HepG2 (cell line): ENCODE data around the gene VWA7. TPM values are rescaled to one million over a fixed set of nuclear protein-coding genes. Genes with fewer than 3 reads are reported as not detected.

Experiments
- DR1 ChIP-seq: sonication (generic); formaldehyde crosslinking; IDR thresholded peaks from 2 replicates; pipeline ENCODE4 v1.8.0; 2021; ENCODE audit warnings: mild to moderate bottlenecking, missing genetic modification reagents, inconsistent platforms
- FOXK1 ChIP-seq: sonication (generic); formaldehyde crosslinking; IDR thresholded peaks from 2 replicates; pipeline ENCODE4 v1.4.0; 2020; ENCODE audit warnings: low read depth, missing genetic modification reagents, borderline replicate concordance
- GLI4 ChIP-seq: sonication (generic); formaldehyde crosslinking; IDR thresholded peaks from 2 replicates; pipeline ENCODE4 v1.5.1; 2020; ENCODE audit warnings: missing genetic modification reagents, mild to moderate bottlenecking, moderate library complexity, borderline replicate concordance
- IRX3 ChIP-seq: sonication (generic); formaldehyde crosslinking; IDR thresholded peaks from 2 replicates; pipeline ENCODE4 v1.8.1; 2023; ENCODE audit warnings: mild to moderate bottlenecking, low read depth, missing genetic modification reagents, borderline replicate concordance
- MYNN ChIP-seq: sonication (generic); formaldehyde crosslinking; IDR thresholded peaks from 2 replicates; pipeline ENCODE4 v1.4.0; 2020; ENCODE audit warnings: mild to moderate bottlenecking, low read depth, missing genetic modification reagents
- NCOA1 ChIP-seq: sonication (generic); formaldehyde crosslinking; IDR thresholded peaks from 2 replicates; pipeline ENCODE4 v1.9.0; 2021; ENCODE audit warnings: missing genetic modification reagents
- PAX8 ChIP-seq: sonication (generic); formaldehyde crosslinking; IDR thresholded peaks from 2 replicates; pipeline ENCODE4 v1.8.0; 2022; ENCODE audit warnings: mild to moderate bottlenecking, missing genetic modification reagents, borderline replicate concordance
- PLRG1 ChIP-seq: fragments of 450-650 bp; conservative IDR thresholded peaks from 2 replicates; pipeline ENCODE4 v1.6.1; 2016
- SP1 ChIP-seq, 2 experiments: fragments of 450-650 bp in 1 of 2; sonication (generic) in 1 of 2; formaldehyde crosslinking in 1 of 2; IDR thresholded peaks; 2 replicates each; pipeline versions ENCODE4 v1.4.0 to v1.6.1; 2016 to 2020; ENCODE audit warnings: missing genetic modification reagents in 1 of 2
- STAT5B ChIP-seq: sonication (generic); formaldehyde crosslinking; IDR thresholded peaks from 2 replicates; pipeline ENCODE4 v1.4.0; 2020; ENCODE audit warnings: missing genetic modification reagents
- TEAD2 ChIP-seq: sonication (generic); formaldehyde crosslinking; IDR thresholded peaks from 2 replicates; pipeline ENCODE4 v1.9.0; 2021; ENCODE audit warnings: missing genetic modification reagents
- U2AF1 ChIP-seq: fragments of 200-400 bp; formaldehyde crosslinking; optimal IDR thresholded peaks from 2 replicates; pipeline ENCODE3; 2017; ENCODE audit warnings: mild to moderate bottlenecking, low read depth, low read length
- ZBTB38 ChIP-seq: sonication (generic); formaldehyde crosslinking; IDR thresholded peaks from 2 replicates; pipeline ENCODE4 v1.5.1; 2020; ENCODE audit warnings: mild to moderate bottlenecking, missing genetic modification reagents
- ZFP1 ChIP-seq: IDR thresholded peaks from 2 replicates; pipeline ENCODE4 v1.6.1; 2016
- ZFP36 ChIP-seq: fragments of 150-350 bp; IDR thresholded peaks from 2 replicates; pipeline ENCODE4 v1.6.1; 2018; ENCODE audit warnings: borderline replicate concordance, low read length, low read depth; ENCODE audit not compliant: partially characterized antibody
- ZFP36L2 ChIP-seq: sonication (generic); formaldehyde crosslinking; IDR thresholded peaks from 2 replicates; pipeline ENCODE4 v1.4.0; 2020; ENCODE audit warnings: missing genetic modification reagents
- ZIK1 ChIP-seq: sonication (generic); formaldehyde crosslinking; IDR thresholded peaks from 2 replicates; pipeline ENCODE4 v1.5.0; 2020; ENCODE audit warnings: mild to moderate bottlenecking, low read depth, missing genetic modification reagents, borderline replicate concordance
- ZKSCAN1 ChIP-seq: fragments of 150-350 bp; IDR thresholded peaks from 2 replicates; pipeline ENCODE4 v1.6.1; 2014; ENCODE audit warnings: low read length
- ZNF329 ChIP-seq: sonication (generic); formaldehyde crosslinking; IDR thresholded peaks from 2 replicates; pipeline ENCODE4 v1.9.0; 2021; ENCODE audit warnings: low read depth, mild to moderate bottlenecking, missing genetic modification reagents
- ZNF446 ChIP-seq: sonication (generic); formaldehyde crosslinking; IDR thresholded peaks from 2 replicates; pipeline ENCODE4 v1.5.0; 2020; ENCODE audit warnings: mild to moderate bottlenecking, missing genetic modification reagents
- ZNF605 ChIP-seq: sonication (generic); formaldehyde crosslinking; IDR thresholded peaks from 2 replicates; pipeline ENCODE4 v1.8.0; 2022; ENCODE audit warnings: mild to moderate bottlenecking, missing genetic modification reagents
- ZNF670 ChIP-seq: sonication (generic); formaldehyde crosslinking; IDR thresholded peaks from 2 replicates; pipeline ENCODE4 v1.8.0; 2022; ENCODE audit warnings: mild to moderate bottlenecking, missing genetic modification reagents, borderline replicate concordance
- ZNF740 ChIP-seq: sonication (generic); formaldehyde crosslinking; IDR thresholded peaks from 2 replicates; pipeline ENCODE4 v1.4.0; 2020; ENCODE audit warnings: missing genetic modification reagents
- ZNF879 ChIP-seq: sonication (generic); formaldehyde crosslinking; IDR thresholded peaks from 2 replicates; pipeline ENCODE4 v1.8.1; 2023; ENCODE audit warnings: missing genetic modification reagents
- polyA plus RNA-seq, 8 experiments: library from polyadenylated mRNA; depleted of rRNA in 3 of 8; stranded (reverse) in 7 of 8; unstranded in 1 of 8; fragments of >200 nt; fragmentation: Illumina TruSeq in 4 of 8; extraction: Trizol in 4 of 8; gene quantifications; 2 replicates each; pipeline versions ENCODE4 v1.2.1 to v1.2.3, GENCODE V29; 2011 to 2016; ENCODE audit warnings: low read depth in 4 of 8, missing spikeins in 1 of 8, mixed read lengths in 1 of 8; ENCODE audit not compliant: insufficient read depth in 1 of 8
- total RNA-seq, 5 experiments: library from RNA; depleted of rRNA; stranded (reverse); fragments of >200 nt; fragmentation: Illumina TruSeq; extraction: Trizol; gene quantifications; 2 replicates each; pipeline ENCODE4 v1.2.3, GENCODE V29; 2016; ENCODE audit warnings: low read depth in 1 of 5
- TF ChIP-seq, protein P1 (sequence below): sonication (generic); formaldehyde crosslinking; IDR thresholded peaks from 2 replicates; pipeline ENCODE4 v1.4.0; 2020; ENCODE audit warnings: missing genetic modification reagents
- TF ChIP-seq, protein P2 (sequence below): sonication (generic); formaldehyde crosslinking; IDR thresholded peaks from 2 replicates; pipeline ENCODE4 v1.4.0; 2020; ENCODE audit warnings: mild to moderate bottlenecking, missing genetic modification reagents
- TF ChIP-seq, protein P3 (sequence below): sonication (generic); formaldehyde crosslinking; conservative IDR thresholded peaks from 2 replicates; pipeline ENCODE4 v1.8.0; 2022; ENCODE audit warnings: mild to moderate bottlenecking, moderate library complexity, missing genetic modification reagents

The VWA7 gene
- total and polyA plus RNA-seq, 2 of the 13 experiments (the other 11 are each of a cell fraction or from before 2014, with no cell fraction given), result 0.86 to 3.3 TPM

DNA sequence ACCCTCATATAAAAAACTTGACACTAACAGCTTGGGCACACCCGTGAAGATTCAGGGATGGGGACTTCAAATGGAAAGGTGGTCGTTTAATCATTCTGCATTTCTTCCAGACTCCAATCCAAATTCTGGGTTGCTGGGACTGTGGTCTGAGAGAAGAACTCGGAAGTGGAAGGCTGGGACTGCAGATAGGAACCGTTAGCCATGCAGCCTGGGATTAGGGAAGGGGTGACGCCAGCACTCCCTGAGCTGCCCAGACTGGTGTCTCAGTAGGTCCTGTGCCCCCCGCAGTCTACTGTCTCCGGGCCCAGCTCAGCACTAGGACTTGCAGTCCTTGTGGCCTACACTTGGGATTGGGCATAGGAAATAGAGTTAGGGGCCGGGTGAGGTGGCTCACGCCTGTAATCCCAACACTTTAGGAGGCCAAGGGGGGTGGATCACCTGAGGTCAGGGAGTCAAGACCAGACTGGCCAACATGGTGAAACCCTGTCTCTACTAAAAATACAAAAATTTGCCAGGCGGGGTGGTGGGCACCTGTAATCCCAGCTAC lies 40.3 kb downstream of the VWA7 start (continued):
- TF ChIP-seq STAT5B (CRISPR knock-in tag), result 0 out of 2 replicates have a peak, but pooled peaks have one; percentile 8
- no peak for TF ChIP-seq ZBTB38
- TF ChIP-seq PLRG1, result no peak
- TF ChIP-seq ZNF446, result no peak
- TF ChIP-seq ZNF605 (CRISPR knock-in tag), result peak; percentile 57; the same call in 1 of the 2 replicates
- peak; percentile 1; the same call in 1 of the 2 replicates for TF ChIP-seq FOXK1 (CRISPR knock-in tag)
- TF ChIP-seq, protein P1, sequence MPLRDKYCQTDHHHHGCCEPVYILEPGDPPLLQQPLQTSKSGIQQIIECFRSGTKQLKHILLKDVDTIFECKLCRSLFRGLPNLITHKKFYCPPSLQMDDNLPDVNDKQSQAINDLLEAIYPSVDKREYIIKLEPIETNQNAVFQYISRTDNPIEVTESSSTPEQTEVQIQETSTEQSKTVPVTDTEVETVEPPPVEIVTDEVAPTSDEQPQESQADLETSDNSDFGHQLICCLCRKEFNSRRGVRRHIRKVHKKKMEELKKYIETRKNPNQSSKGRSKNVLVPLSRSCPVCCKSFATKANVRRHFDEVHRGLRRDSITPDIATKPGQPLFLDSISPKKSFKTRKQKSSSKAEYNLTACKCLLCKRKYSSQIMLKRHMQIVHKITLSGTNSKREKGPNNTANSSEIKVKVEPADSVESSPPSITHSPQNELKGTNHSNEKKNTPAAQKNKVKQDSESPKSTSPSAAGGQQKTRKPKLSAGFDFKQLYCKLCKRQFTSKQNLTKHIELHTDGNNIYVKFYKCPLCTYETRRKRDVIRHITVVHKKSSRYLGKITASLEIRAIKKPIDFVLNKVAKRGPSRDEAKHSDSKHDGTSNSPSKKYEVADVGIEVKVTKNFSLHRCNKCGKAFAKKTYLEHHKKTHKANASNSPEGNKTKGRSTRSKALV (CRISPR knock-in tag), result no peak
- no peak for TF ChIP-seq SP1 (IDR thresholded peaks at IDR 0.05)
- TF ChIP-seq SP1 (CRISPR knock-in tag; IDR thresholded peaks at IDR 0.05), result no peak
- TF ChIP-seq ZNF740, result peak; percentile 42; the same call in 1 of the 2 replicates
- TF ChIP-seq ZKSCAN1, result no peak
- TF ChIP-seq ZNF670 (CRISPR knock-in tag), result no peak; the same call in 1 of the 2 replicates
- TF ChIP-seq ZFP36L2 (CRISPR knock-in tag), result no peak
- TF ChIP-seq MYNN (CRISPR knock-in tag), result no peak
- peak; percentile 73 for TF ChIP-seq ZNF879
- TF ChIP-seq, protein P2, sequence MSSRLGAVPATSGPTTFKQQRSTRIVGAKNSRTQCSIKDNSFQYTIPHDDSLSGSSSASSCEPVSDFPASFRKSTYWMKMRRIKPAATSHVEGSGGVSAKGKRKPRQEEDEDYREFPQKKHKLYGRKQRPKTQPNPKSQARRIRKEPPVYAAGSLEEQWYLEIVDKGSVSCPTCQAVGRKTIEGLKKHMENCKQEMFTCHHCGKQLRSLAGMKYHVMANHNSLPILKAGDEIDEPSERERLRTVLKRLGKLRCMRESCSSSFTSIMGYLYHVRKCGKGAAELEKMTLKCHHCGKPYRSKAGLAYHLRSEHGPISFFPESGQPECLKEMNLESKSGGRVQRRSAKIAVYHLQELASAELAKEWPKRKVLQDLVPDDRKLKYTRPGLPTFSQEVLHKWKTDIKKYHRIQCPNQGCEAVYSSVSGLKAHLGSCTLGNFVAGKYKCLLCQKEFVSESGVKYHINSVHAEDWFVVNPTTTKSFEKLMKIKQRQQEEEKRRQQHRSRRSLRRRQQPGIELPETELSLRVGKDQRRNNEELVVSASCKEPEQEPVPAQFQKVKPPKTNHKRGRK, result no peak
- no peak for TF ChIP-seq ZFP36
- no peak for TF ChIP-seq U2AF1
- TF ChIP-seq IRX3, result no peak
- TF ChIP-seq DR1, result no peak
- TF ChIP-seq, protein P3, sequence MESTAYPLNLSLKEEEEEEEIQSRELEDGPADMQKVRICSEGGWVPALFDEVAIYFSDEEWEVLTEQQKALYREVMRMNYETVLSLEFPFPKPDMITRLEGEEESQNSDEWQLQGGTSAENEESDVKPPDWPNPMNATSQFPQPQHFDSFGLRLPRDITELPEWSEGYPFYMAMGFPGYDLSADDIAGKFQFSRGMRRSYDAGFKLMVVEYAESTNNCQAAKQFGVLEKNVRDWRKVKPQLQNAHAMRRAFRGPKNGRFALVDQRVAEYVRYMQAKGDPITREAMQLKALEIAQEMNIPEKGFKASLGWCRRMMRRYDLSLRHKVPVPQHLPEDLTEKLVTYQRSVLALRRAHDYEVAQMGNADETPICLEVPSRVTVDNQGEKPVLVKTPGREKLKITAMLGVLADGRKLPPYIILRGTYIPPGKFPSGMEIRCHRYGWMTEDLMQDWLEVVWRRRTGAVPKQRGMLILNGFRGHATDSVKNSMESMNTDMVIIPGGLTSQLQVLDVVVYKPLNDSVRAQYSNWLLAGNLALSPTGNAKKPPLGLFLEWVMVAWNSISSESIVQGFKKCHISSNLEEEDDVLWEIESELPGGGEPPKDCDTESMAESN (CRISPR knock-in tag), result no peak; the same call in 1 of the 2 replicates
- 0 out of 2 replicates have a peak, but pooled peaks have one; percentile 22 for TF ChIP-seq GLI4 (CRISPR knock-in tag)
- 0 out of 2 replicates have a peak, but pooled peaks have one; percentile 11 for TF ChIP-seq ZFP1
- TF ChIP-seq ZNF329 (CRISPR knock-in tag), result no peak
- TF ChIP-seq NCOA1 (CRISPR knock-in tag), result no peak
- TF ChIP-seq PAX8 (CRISPR knock-in tag), result 0 out of 2 replicates have a peak, but pooled peaks have one; percentile 23
- no peak; the same call in 1 of the 2 replicates for TF ChIP-seq ZIK1 (CRISPR knock-in tag)
- TF ChIP-seq TEAD2, result no peak
